CD14-positive monocyte (primary cell): ENCODE data around the gene CA14. TPM values are rescaled to one million over a fixed set of nuclear protein-coding genes. Genes with fewer than 3 reads are reported as not detected.
"Not testable (repeated sequence)": the region's sequence is repeated elsewhere in the genome, so short reads cannot be mapped to it uniquely, and the experiment has no call there.

Experiments used
- DNase-seq, 3 donors: peaks; one replicate each; pipeline ENCODE4 v3.0.0-alpha.2; 2011 to 2022
- H2AFZ ChIP-seq: 2 replicates; pipeline ENCODE4 v1.6.0; 2012; ENCODE audit warnings: mild to moderate bottlenecking, low read depth, low read length, inconsistent platforms; ENCODE audit not compliant: insufficient read depth, poor library complexity, severe bottlenecking
- H3K27ac ChIP-seq, 2 donors: 1 replicate in 1 of 2; 2 replicates in 1 of 2; pipeline ENCODE4 v1.5.1; 2012 to 2013; ENCODE audit warnings: low read length in 2 of 2, control low read depth in 1 of 2, inconsistent platforms in 1 of 2, low read depth in 1 of 2, mild to moderate bottlenecking in 1 of 2
- H3K27me3 ChIP-seq, 2 donors: one replicate each; pipeline versions ENCODE4 v1.6.0 to v1.6.1; 2011 to 2013; ENCODE audit warnings: low read length in 2 of 2; ENCODE audit not compliant: control insufficient read depth in 2 of 2, insufficient read depth in 2 of 2
- H3K36me3 ChIP-seq, 2 donors: replicated peaks in 1 of 2; 1 replicate in 1 of 2; 2 replicates in 1 of 2; pipeline versions ENCODE4 v1.5.1 to v1.6.1; 2012 to 2013; ENCODE audit warnings: low read length in 2 of 2, control low read depth in 1 of 2, inconsistent platforms in 1 of 2, mild to moderate bottlenecking in 1 of 2; ENCODE audit not compliant: insufficient read depth in 2 of 2, control insufficient read depth in 1 of 2
- H3K4me1 ChIP-seq, 2 donors: 1 replicate in 1 of 2; 2 replicates in 1 of 2; pipeline versions ENCODE4 v1.5.1 to v1.6.1; 2012 to 2013; ENCODE audit warnings: low read length in 2 of 2, control low read depth in 1 of 2, inconsistent platforms in 1 of 2, mild to moderate bottlenecking in 1 of 2, moderate library complexity in 1 of 2; ENCODE audit not compliant: insufficient read depth in 2 of 2, control insufficient read depth in 1 of 2
- H3K4me2 ChIP-seq: replicated peaks from 2 replicates; pipeline ENCODE3; 2012; ENCODE audit warnings: low read length, moderate library complexity, mild to moderate bottlenecking; ENCODE audit not compliant: poor library complexity, severe bottlenecking; ENCODE audit errors: extremely low read depth
- H3K4me3 ChIP-seq, 3 experiments: fragments of 200-600 bp in 1 of 3; sonication (generic) in 1 of 3; replicated peaks in 1 of 3; 1 replicate in 2 of 3; 2 replicates in 1 of 3; pipeline ENCODE4 v1.5.1; 2011 to 2013; ENCODE audit warnings: low read length in 3 of 3, mild to moderate bottlenecking in 3 of 3, control low read depth in 2 of 3, low read depth in 2 of 3, inconsistent platforms in 1 of 3, moderate library complexity in 1 of 3
- H3K79me2 ChIP-seq: 2 replicates; pipeline ENCODE4 v1.6.0; 2012; ENCODE audit warnings: mild to moderate bottlenecking, control low read depth, inconsistent platforms, low read length, moderate library complexity; ENCODE audit not compliant: insufficient read depth
- H3K9ac ChIP-seq: 2 replicates; pipeline ENCODE4 v1.6.0; 2017; ENCODE audit warnings: low read length, mild to moderate bottlenecking; ENCODE audit not compliant: insufficient read depth, poor library complexity, severe bottlenecking
- H3K9me3 ChIP-seq, 2 donors: replicated peaks in 1 of 2; 1 replicate in 1 of 2; 2 replicates in 1 of 2; pipeline versions ENCODE4 v1.5.1 to v1.6.1; 2012 to 2013; ENCODE audit warnings: low read length in 2 of 2, control low read depth in 1 of 2; ENCODE audit not compliant: control insufficient read depth in 1 of 2, insufficient read depth in 1 of 2
- H4K20me1 ChIP-seq: 2 replicates; pipeline ENCODE4 v1.6.0; 2012; ENCODE audit warnings: mild to moderate bottlenecking, low read length, control low read depth, moderate library complexity; ENCODE audit not compliant: insufficient read depth
- H3K27ac Mint-ChIP-seq, 7 donors: one replicate each; pipeline ENCODE4 v1.8.0; 2020; ENCODE audit warnings: mild to moderate bottlenecking in 7 of 7, mixed read lengths in 7 of 7, moderate library complexity in 6 of 7, inconsistent platforms in 2 of 7
- H3K27me3 Mint-ChIP-seq, 3 donors: one replicate each; pipeline ENCODE4 v1.8.0; 2021 to 2022; ENCODE audit warnings: low read depth in 3 of 3, mild to moderate bottlenecking in 3 of 3, mixed read lengths in 3 of 3, moderate library complexity in 3 of 3, inconsistent platforms in 1 of 3
- H3K36me3 Mint-ChIP-seq, 2 donors: one replicate each; pipeline ENCODE4 v1.8.0; 2020; ENCODE audit warnings: mixed read lengths in 2 of 2, inconsistent platforms in 1 of 2, mild to moderate bottlenecking in 1 of 2
- H3K4me1 Mint-ChIP-seq: one replicate; pipeline ENCODE4 v1.8.0; 2020; ENCODE audit warnings: mild to moderate bottlenecking, mixed read lengths
- H3K4me3 Mint-ChIP-seq, 2 donors: one replicate each; pipeline ENCODE4 v1.8.0; 2020; ENCODE audit warnings: mild to moderate bottlenecking in 2 of 2, mixed read lengths in 2 of 2, moderate library complexity in 1 of 2
- H3K9me3 Mint-ChIP-seq, 7 donors: one replicate each; pipeline ENCODE4 v1.8.0; 2020 to 2022; ENCODE audit warnings: mixed read lengths in 7 of 7, mild to moderate bottlenecking in 6 of 7, moderate library complexity in 6 of 7, inconsistent platforms in 2 of 7
- WGBS: methylation state at CpG from one replicate; pipeline ENCODE4 v1.1.5; 2013; ENCODE audit warnings: missing lambda C conversion rate; ENCODE audit not compliant: insufficient coverage; 5-methylcytosine and 5-hydroxymethylcytosine counted together
- intact Hi-C, 2 donors: fragments of 100-400 bp; cut with micrococcal nuclease; formaldehyde crosslinking; loops; one replicate each; pipeline versions ENCODE4 v1.15.0 to v1.15.1; 2023
- polyA plus RNA-seq, 3 donors: library from polyadenylated mRNA; depleted of rRNA in 1 of 3; unstranded in 2 of 3; stranded (reverse) in 1 of 3; fragments of 300-500 nt in 2 of 3; fragments of >200 nt in 1 of 3; fragmentation: Illumina TruSeq in 2 of 3; gene quantifications; 1 replicate in 2 of 3; 2 replicates in 1 of 3; pipeline ENCODE4 v1.2.3, GENCODE V29; 2012 to 2021
- TF ChIP-seq, protein P1 (sequence below): fragments of 200-600 bp; IDR thresholded peaks from one replicate; pipeline ENCODE4 v1.8.0; 2022; ENCODE audit warnings: antibody characterized with exemption, mild to moderate bottlenecking

Gene CA14
- polyA plus RNA-seq, 3 donors: not detected

DNA sequence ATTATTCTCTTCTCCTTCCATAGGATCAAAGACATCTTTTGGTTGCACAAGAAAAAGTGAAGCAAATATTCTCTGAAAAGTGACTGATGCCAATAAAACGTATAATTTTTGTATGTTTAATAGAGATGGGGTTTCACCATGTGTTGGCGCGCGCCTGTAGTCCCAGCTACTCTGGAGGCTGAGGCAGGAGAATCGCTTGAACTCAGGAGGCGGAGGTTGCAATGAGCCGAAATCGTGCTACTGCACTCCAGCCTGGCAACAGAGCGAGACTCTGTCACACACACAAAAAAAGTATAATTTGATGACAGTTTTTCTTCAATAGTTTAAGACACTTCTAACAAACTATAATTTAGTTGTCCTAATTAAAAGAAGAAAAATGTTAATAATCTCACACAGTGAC, 45.5 kb upstream of the CA14 start:
- intact Hi-C loops: no loop called here
- no peak overlapping the region for H3K4me3 Mint-ChIP-seq

DNA sequence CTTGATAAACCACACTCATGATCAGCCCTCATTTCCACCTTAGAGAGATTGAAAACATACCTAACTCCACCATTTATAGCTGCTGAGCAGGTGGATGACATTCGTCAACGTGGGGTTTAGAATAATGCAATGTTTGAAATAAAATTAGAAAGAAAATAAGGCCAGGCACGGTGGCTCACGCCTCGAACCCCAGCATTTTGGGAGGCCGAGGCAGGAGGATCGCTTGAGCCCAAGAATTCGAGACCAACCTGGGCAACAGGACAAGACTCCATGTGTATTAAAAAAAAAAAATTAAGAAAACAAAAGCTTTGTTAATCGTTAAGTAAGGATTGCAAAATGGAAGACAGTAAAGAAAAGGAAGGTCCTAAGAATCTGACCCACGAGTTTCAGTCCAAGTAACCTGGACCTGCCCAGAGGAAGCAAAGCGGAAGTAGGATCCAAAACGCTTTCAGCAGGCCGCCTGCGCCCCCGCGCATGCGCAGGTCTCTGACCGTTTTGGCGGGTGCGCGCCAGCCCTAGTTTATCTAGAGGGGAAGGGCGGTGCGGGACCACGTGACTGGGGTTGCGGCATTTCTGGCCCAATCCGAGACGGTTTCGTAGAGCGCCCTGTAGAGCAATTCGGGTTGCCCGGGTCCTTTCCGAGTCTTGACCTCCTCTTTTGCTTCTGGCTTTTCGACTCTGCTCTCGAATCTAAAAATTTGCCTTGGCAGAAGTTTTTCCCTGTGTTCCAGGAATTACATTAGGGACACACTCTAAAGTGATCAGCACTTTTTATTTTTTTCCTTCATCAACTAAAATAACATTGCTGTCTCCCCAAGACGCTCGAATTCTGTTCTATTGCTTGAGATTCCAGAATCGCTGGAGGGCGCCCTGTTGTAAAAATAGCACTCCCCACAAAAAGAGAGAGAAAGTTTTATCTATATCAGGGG, 44.1 kb upstream of the CA14 start:
- Mint-ChIP-seq H3K36me3 (peaks cover 2 to 8% of the 10 kb centered on the region in 2 donors), H3K4me1 (peaks cover 17% of the 10 kb centered on the region), H3K27ac (peak overlapping the region; percentile 92 to 96 (median 95)), H3K9me3 (no peaks in the 10 kb centered on the region), H3K4me3 (peak overlapping the region; percentile 82 to 88), H3K27me3 (no peaks in the 10 kb centered on the region)
- Histone ChIP-seq H3K9me3 (no peaks in the 10 kb centered on the region), H3K27me3 (no peaks in the 10 kb centered on the region), H3K4me1 (peaks cover 10 to 13% of the 10 kb centered on the region in 2 donors), H3K4me3 (peak overlapping the region; percentile 49 to 82 (median 75)), H2AFZ (peak overlapping the region; percentile 80), H3K4me2 (peak overlapping the region; percentile 78), H3K79me2 (no peaks in the 10 kb centered on the region), H3K9ac (peak overlapping the region; percentile 73), H3K36me3 (no peaks in the 10 kb centered on the region), H3K27ac (peak overlapping the region; percentile 53 to 87), H4K20me1 (no peaks in the 10 kb centered on the region)
- DNase-seq: peak; percentile 95 to 98 (median 97)
- intact Hi-C loops: no loop called here
- WGBS: 7% methylated on average over 26 of the region's 38 CpGs
- TF ChIP-seq, protein P1, sequence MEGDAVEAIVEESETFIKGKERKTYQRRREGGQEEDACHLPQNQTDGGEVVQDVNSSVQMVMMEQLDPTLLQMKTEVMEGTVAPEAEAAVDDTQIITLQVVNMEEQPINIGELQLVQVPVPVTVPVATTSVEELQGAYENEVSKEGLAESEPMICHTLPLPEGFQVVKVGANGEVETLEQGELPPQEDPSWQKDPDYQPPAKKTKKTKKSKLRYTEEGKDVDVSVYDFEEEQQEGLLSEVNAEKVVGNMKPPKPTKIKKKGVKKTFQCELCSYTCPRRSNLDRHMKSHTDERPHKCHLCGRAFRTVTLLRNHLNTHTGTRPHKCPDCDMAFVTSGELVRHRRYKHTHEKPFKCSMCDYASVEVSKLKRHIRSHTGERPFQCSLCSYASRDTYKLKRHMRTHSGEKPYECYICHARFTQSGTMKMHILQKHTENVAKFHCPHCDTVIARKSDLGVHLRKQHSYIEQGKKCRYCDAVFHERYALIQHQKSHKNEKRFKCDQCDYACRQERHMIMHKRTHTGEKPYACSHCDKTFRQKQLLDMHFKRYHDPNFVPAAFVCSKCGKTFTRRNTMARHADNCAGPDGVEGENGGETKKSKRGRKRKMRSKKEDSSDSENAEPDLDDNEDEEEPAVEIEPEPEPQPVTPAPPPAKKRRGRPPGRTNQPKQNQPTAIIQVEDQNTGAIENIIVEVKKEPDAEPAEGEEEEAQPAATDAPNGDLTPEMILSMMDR: peak; percentile 58

More for the DNA sequence above, 45.5 kb upstream of the CA14 start:
- no peak for DNase-seq
- WGBS: 96% methylated on average over 7 of the region's 9 CpGs
- Histone ChIP-seq H2AFZ (no peak overlapping the region), H3K9me3 (no peaks in the 10 kb centered on the region), H3K4me2 (no peak overlapping the region), H3K4me3 (no peak overlapping the region), H3K79me2 (no peaks in the 10 kb centered on the region), H3K9ac (no peak overlapping the region), H3K36me3 (no peaks in the 10 kb centered on the region), H3K4me1 (peaks cover 10 to 13% of the 10 kb centered on the region in 2 donors), H4K20me1 (no peaks in the 10 kb centered on the region), H3K27ac (no peak overlapping the region), H3K27me3 (no peaks in the 10 kb centered on the region)
- Mint-ChIP-seq H3K27me3 (no peaks in the 10 kb centered on the region), H3K4me1 (peaks cover 17% of the 10 kb centered on the region), H3K27ac (no peak overlapping the region), H3K36me3 (no peaks in the 10 kb centered on the region), H3K9me3 (no peaks in the 10 kb centered on the region)
- TF ChIP-seq, protein P1: no peak

DNA sequence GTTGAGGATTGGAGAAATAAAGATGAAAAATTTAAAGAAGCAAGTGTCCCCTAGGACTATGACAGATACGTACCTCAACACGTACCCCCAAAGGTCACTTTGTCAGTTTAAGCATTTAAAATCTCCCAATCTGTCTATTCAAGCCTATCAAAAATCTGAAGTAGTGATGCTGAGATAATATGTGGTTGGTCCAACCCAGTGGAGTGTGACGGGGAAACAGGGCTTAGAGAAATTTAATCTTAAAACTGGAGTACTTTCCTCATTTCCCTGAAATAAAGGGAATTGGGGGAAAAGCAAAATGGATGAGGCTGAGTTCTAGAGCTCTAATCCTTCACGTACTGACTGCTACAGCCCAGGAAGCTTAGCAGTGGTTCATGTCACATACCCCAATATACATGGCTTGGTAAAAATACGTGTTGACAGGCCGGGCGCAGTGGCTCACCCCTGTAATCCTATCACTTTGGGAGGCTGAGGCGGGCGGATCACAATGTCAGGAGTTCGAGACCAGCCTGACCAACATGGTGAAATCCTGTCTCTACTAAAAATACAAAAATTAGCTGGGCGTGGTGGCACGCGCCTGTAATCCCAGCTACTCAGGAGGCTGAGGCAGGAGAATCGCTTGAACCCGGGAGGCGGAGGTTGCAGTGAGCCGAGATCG, 43.3 kb upstream of the CA14 start:
- peak overlapping the region; percentile 80 for H2AFZ ChIP-seq
- H3K4me1 Mint-ChIP-seq: peaks cover 17% of the 10 kb centered on the region
- H4K20me1 ChIP-seq, H3K27me3 ChIP-seq, intact Hi-C loops, H3K9me3 ChIP-seq, H3K27me3 Mint-ChIP-seq, DNase-seq, H3K36me3 ChIP-seq, H3K9me3 Mint-ChIP-seq, H3K79me2 ChIP-seq: not testable (repeated sequence)
- H3K36me3 Mint-ChIP-seq: peaks cover 7 to 14% of the 10 kb centered on the region in 2 donors
- H3K4me3 Mint-ChIP-seq: peak overlapping the region; percentile 82 to 88
- H3K4me3 ChIP-seq: peak overlapping the region; percentile 49 to 82 (median 75)
- peak overlapping the region; percentile 78 for H3K4me2 ChIP-seq
- WGBS: no CpG with 5 or more reads among the region's 18 CpGs
- peaks cover 10 to 13% of the 10 kb centered on the region in 2 donors for H3K4me1 ChIP-seq
- peak overlapping the region; percentile 73 for H3K9ac ChIP-seq
- peak overlapping the region; percentile 53 to 87 for H3K27ac ChIP-seq
- peak overlapping the region; percentile 92 to 96 (median 95) for H3K27ac Mint-ChIP-seq
